GM19023 (cell line): ENCODE results near the gene PANK4.

ENCODE experiments used
- ATAC-seq: cut with Tn5 transposase; IDR thresholded peaks from one replicate; pipeline ENCODE4 v1.9.1; 2021; ENCODE audit warnings: mild to moderate bottlenecking, moderate library complexity; ENCODE audit not compliant: unreplicated experiment

Gene PANK4

GRCh38 chr1:2514863-2515762 is 11.3 kb downstream of the PANK4 start:
- no peak for ATAC-seq

GRCh38 chr1:2513939-2514652 is 12.3 kb downstream of the PANK4 start:
- ATAC-seq, result no peak

GRCh38 chr1:2512862-2513421 is 13.5 kb downstream of the PANK4 start:
- no peak for ATAC-seq

GRCh38 chr1:2510366-2511155 is 15.8 kb downstream of the PANK4 start:
- ATAC-seq, result no peak

GRCh38 chr1:2509589-2509988 is 16.8 kb downstream of the PANK4 start:
- ATAC-seq, result no peak

GRCh38 chr1:2508751-2509150 is 17.6 kb downstream of the PANK4 start:
- ATAC-seq, result no peak

- ATAC-seq, result no peak
Measured at GRCh38 chr1:2508180-2508579, 18.2 kb downstream of the PANK4 start.

- ATAC-seq, result no peak
Measured at GRCh38 chr1:2507744-2508155, 18.6 kb downstream of the PANK4 start.

GRCh38 chr1:2506901-2507565 is 19.4 kb downstream of the PANK4 start:
- ATAC-seq, result no peak

GRCh38 chr1:2506007-2506860 is 20.2 kb downstream of the PANK4 start:
- ATAC-seq, result no peak

- ATAC-seq, result no peak
Measured at GRCh38 chr1:2505461-2505994, 20.9 kb downstream of the PANK4 start.

GRCh38 chr1:2504949-2505272 is 21.5 kb downstream of the PANK4 start:
- no peak for ATAC-seq

- ATAC-seq, result no peak
Measured at GRCh38 chr1:2504225-2504948, 22.0 kb downstream of the PANK4 start.

GRCh38 chr1:2503554-2504224 is 22.7 kb downstream of the PANK4 start:
- ATAC-seq, result no peak

GRCh38 chr1:2502661-2503553 is 23.5 kb downstream of the PANK4 start:
- no peak for ATAC-seq

- no peak for ATAC-seq
Measured at GRCh38 chr1:2502210-2502609, 24.2 kb downstream of the PANK4 start.

GRCh38 chr1:2501820-2502119 is 24.6 kb downstream of the PANK4 start:
- ATAC-seq, result no peak
